Stimulated activated CD8-positive, alpha-beta memory T cell treated with anti-CD3 and anti-CD28 coated beads, Interleukin-4, amount 100 ng/mL, for 4 hours (primary cell): ENCODE data around the gene VAV2.

Source experiments
- DNase-seq, 2 donors: peaks; one replicate each; pipeline ENCODE4 v3.0.0-alpha.2; 2020; ENCODE audit warnings: low read depth in 2 of 2, low spot score in 1 of 2

VAV2 gene

GRCh38 chr9:133822430-133823065 lies 169.6 kb downstream of the VAV2 start:
- no peak for DNase-seq

GRCh38 chr9:133821601-133822429 lies 170.3 kb downstream of the VAV2 start:
- no peak for DNase-seq

GRCh38 chr9:133819923-133820322 lies 172.2 kb downstream of the VAV2 start:
- DNase-seq = no peak

GRCh38 chr9:133818444-133818843 lies 173.7 kb downstream of the VAV2 start:
- DNase-seq = no peak

GRCh38 chr9:133815781-133816180 lies 176.3 kb downstream of the VAV2 start:
- no peak for DNase-seq

GRCh38 chr9:133814586-133815208 lies 177.4 kb downstream of the VAV2 start:
- DNase-seq = no peak

GRCh38 chr9:133813749-133814585 lies 178.2 kb downstream of the VAV2 start:
- DNase-seq = no peak

- DNase-seq = no peak
These were observed 179.0 kb downstream of the VAV2 start for GRCh38 chr9:133812941-133813748.

GRCh38 chr9:133812077-133812868 lies 179.9 kb downstream of the VAV2 start:
- no peak for DNase-seq

- no peak for DNase-seq
These were observed 180.7 kb downstream of the VAV2 start for GRCh38 chr9:133811471-133811870.

- no peak for DNase-seq
These were observed 181.4 kb downstream of the VAV2 start for GRCh38 chr9:133810556-133811195.

GRCh38 chr9:133809335-133809734 lies 182.8 kb downstream of the VAV2 start:
- DNase-seq = no peak

- DNase-seq = no peak
These were observed 184.3 kb downstream of the VAV2 start for GRCh38 chr9:133807818-133808217.

GRCh38 chr9:133807037-133807436 lies 185.1 kb downstream of the VAV2 start:
- no peak for DNase-seq

- no peak for DNase-seq
These were observed 185.5 kb downstream of the VAV2 start for GRCh38 chr9:133806623-133807010.

- no peak for DNase-seq
These were observed 186.1 kb downstream of the VAV2 start for GRCh38 chr9:133805876-133806622.

GRCh38 chr9:133804199-133804598 lies 187.9 kb downstream of the VAV2 start:
- DNase-seq = no peak

- DNase-seq = no peak
These were observed 188.4 kb downstream of the VAV2 start for GRCh38 chr9:133803745-133804144.
